ENCODE data around the gene CDKAL1.

The CDKAL1 gene

DNA sequence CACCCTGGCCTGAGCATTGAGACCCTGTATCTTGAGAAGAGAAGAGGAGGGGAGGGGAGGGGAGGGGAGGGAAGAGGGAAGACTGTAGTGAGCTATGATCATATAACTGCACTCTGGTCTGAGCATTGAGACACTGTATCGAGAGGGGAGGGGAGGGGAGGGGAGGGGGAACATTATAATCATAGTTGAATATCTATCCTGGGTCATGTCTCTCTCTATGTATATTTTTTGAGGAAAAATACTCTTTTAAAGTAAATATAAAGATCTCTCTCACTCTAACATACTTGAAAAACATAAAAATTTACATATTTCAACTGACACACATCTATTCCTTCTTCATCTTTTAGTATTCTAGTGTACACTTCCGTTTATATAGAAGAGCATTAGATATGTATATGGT lies 431.0 kb downstream of the CDKAL1 start:
- no peak for DNase-seq (ENCODE audit: low read depth)

GRCh38 chr6:20965915-20966314 lies 431.7 kb downstream of the CDKAL1 start:
- DNase-seq (ENCODE audit: low read depth): no peak

DNA sequence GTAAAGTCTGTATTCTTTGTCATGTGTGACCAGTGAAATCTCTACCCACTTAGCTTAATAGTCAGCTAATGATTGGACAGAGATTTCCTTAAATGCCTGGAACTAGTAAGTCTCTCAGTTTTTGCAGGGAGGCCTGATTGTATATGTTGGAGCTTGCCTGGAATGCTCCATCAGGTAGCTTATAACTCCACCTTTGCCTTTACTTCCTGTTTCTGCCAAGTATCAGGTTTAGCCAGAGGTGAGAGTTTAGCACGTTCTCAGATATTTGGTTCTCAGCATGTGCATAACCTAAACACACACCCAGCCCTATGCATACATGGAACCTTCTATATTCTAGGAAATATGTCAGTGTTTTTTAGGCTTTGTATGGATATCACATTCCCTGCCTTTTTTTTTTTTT lies 435.3 kb downstream of the CDKAL1 start:
- no peak for DNase-seq (ENCODE audit: low read depth)

GRCh38 chr6:20976391-20976918 lies 442.2 kb downstream of the CDKAL1 start:
- DNase-seq (ENCODE audit: low read depth): no peak

- peak; percentile 78 for DNase-seq (ENCODE audit: low read depth)
Measured at GRCh38 chr6:20978151-20978614, 443.9 kb downstream of the CDKAL1 start.

- no peak for DNase-seq (ENCODE audit: low read depth)
Measured at GRCh38 chr6:20979076-20979475, 444.8 kb downstream of the CDKAL1 start.

GRCh38 chr6:20983961-20984360 lies 449.7 kb downstream of the CDKAL1 start:
- DNase-seq (ENCODE audit: low read depth): no peak

DNA sequence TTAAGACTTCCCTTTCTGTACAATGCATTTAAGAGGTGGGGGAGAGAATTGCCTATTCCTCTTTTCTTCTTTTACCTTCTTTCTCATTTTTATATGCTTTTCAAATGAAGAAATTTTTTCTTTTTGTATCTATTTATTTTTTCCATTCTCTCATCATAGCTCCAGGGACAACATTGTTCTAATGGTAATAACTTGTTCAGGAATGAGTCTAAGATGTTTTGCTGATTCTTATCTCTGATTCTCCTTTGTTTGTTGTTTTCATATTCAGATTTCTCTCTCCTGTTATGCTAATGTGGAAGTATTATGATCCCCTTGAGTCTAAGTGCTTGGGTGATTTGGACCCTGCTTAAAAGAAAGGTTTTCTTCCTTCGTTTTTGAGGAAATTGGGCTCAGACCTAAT lies 451.6 kb downstream of the CDKAL1 start:
- DNase-seq (ENCODE audit: low read depth): no peak

- DNase-seq (ENCODE audit: low read depth): peak; percentile 31
Measured at GRCh38 chr6:20991910-20992309, 457.7 kb downstream of the CDKAL1 start.

DNA sequence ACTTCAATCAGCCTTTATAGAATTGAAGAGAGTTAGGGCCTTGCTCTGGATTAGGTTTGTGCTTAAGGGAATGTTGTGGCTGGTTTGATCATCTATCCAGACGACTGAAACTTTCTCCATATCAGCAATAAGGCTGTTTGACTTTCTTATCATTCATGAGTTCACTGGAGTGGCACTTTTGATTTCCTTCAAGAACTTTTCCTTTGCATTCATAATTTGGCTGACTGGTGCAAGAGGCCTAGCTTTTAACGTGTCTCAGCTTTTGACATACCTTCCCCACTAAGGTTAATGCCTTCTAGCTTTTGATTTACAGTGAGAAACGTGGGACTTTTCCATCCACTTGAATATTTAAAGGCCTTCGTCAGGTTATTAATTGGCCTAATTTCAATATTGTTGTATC lies 461.8 kb downstream of the CDKAL1 start:
- no peak for DNase-seq (ENCODE audit: low read depth)

DNA sequence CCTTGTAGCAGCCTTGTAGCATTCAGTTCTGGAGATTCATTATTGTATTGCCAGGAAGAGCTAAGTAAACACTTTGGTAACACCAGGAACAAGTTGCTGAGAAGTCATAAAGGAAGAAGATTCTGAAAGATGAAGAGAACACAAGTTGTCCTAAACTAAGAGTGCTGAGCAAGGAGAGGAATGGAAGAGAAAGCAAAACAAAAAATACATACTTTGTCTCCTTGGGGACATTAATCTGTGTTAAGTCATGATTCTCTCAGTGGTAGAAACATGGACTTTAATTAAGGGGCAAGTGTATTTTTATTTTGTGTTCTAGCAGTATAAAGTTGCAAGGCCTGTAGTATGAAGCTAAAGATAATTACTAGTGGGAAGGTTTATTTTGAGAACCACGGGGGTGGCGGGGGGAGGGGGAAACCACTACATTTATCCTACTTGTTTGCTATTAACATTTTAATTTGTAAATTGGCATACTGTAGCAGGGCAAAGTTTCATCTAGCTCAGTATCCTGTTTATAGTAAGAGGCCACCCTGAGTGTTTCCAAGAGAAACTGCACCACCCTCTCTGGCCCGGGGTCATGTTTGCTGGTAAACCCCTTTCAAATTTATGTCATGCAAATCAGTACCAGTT lies 463.0 kb downstream of the CDKAL1 start:
- DNase-seq (ENCODE audit: low read depth): peak; percentile 6

DNA sequence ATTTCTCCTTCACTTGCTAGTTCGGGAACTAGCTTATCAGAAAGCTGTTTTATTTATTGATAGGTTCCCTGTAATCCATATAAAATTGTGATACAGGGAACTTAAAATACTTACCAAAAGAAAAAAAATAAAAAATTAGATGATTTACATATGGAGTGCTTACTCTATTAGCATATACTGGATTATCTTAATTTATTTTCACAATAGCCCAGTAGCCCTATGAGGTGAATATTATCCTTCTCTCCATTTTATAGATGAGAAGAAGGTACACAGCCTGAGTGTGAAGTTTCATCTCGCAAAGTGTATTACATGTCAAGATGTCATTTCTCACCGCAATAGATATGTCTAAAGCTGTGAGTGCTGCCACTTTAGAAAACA lies 463.5 kb downstream of the CDKAL1 start:
- no peak for DNase-seq (ENCODE audit: low read depth)

- no peak for DNase-seq (ENCODE audit: low read depth)
Measured at GRCh38 chr6:20998748-20999448, 464.6 kb downstream of the CDKAL1 start.

GRCh38 chr6:21000331-21000801 lies 466.1 kb downstream of the CDKAL1 start:
- no peak for DNase-seq (ENCODE audit: low read depth)

- DNase-seq (ENCODE audit: low read depth): peak; percentile 67
Measured at GRCh38 chr6:21001736-21002135, 467.5 kb downstream of the CDKAL1 start.

DNA sequence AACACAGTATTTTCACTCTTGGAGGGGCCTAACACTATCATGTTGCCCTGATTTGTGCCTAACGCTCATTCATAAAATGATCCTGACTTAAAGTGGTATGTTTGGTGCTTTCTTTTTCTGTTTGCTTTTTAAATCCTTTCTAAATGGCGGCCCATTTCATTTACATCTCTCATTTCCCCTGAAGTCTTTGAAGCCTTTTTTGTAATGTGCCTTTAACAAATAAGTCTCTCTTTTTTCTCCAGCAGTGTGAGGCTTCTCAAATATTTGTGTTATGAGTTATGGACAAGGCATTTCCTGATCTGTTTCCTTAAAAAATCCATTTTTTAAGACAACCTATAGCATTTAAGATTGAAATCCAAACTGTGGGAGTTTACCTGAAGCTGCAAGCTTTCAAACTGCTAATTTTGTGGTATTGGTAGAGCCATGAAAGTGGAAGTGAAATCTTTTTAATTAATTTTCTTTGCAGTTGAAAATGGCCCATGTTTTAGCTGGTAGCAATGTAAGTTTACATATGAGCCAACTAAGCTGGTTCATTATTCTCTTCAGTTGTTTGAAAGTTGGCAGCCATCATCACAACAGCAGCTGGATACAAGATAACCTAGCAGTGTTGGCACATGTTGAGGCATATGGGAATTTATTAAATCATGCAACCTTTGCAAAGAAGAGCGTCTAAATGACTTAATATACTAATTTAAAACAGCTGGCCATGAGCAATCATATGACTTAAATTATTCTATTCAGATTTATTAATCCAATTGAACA lies 469.7 kb downstream of the CDKAL1 start:
- peak; percentile 79 for DNase-seq (ENCODE audit: low read depth)

- DNase-seq (ENCODE audit: low read depth): peak; percentile 93
Measured at GRCh38 chr6:21005816-21006570, 471.7 kb downstream of the CDKAL1 start.

- DNase-seq (ENCODE audit: low read depth): no peak
Measured at GRCh38 chr6:21019614-21020013, 485.4 kb downstream of the CDKAL1 start.

DNA sequence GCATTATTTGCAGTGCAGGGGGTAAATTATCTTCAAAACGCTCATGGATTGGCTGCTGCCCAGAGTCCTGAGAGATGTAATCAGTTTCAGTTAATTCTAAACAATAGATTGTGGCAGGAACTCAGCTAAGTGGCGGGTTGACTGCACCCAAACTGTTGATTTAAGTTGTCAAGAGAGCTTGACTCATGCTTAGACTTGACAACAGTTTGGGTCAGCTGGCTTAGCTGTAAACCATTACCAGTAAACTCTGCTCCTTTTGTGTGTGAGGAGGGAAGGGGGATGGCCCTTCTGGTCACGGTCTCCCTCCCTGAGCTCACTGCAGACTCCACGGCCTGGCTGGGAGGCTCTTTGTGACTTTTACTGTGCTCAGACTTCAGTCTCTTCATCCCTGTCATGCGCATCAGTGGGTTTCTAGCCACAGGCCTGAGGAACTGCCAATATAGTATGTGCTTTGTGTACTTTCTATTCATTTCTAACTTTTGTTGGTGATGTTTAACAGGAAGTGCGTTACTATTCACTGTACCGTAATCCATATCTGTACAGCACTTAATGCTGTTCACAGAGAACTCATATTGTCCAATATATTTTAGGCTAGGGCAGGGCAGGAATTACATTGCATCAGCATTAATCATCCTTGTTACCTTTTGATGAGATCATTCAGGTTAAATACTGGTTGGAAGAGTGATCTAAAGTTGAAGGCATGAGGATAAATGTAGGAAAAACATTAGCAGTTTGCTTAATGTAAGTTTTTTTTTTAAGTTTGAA lies 488.3 kb downstream of the CDKAL1 start:
- DNase-seq (ENCODE audit: low read depth): peak; percentile 83

- DNase-seq (ENCODE audit: low read depth): no peak
Measured at GRCh38 chr6:21023210-21023609, 489.0 kb downstream of the CDKAL1 start.

DNA sequence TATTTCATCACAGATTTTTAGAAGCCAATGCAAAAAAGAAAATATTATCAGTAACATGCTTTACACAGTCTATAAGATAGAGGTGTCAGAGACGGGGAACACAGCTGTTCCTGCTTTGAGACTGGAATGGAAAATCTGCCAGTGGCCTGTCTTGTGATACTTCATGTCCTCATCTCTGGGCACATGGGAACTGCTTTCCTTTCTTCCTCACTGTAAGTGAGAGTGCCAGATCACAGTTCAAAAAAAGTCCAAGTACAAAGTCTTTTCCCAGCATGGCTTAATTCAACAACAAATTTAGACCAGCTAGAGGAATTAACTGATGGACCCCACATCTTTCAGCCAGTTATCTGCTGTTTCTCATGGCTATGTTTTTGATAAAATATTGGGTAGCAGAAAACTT lies 490.4 kb downstream of the CDKAL1 start:
- no peak for DNase-seq (ENCODE audit: low read depth)
